T47D (cell line): ENCODE data around the gene PTK7.
"Not testable (repeated sequence)": the region's sequence is repeated elsewhere in the genome, so short reads cannot be mapped to it uniquely, and the experiment has no call there.

Source experiments
- DNase-seq, 2 experiments: peaks; one replicate each; pipeline versions ENCODE4 v3.0.0 to v3.0.0-alpha.2; 2011 to 2012; ENCODE audit warnings: low read depth in 1 of 2, low spot score in 1 of 2
- JUND ChIP-seq: IDR thresholded peaks from 2 replicates; pipeline ENCODE4 v1.6.1; 2012; ENCODE audit warnings: low read depth
- in situ Hi-C: cut with HindIII; loops from 2 replicates; pipeline ENCODE4 v1.10.0; 2016; ENCODE audit warnings: low sequenced_read_pairs, low pct_unique_long_range_greater_than_20kb

Gene PTK7

GRCh38 chr6:43138267-43138666 lies 62.2 kb downstream of the PTK7 start:
- no peak for DNase-seq
- in situ Hi-C loops = no loop called here
- TF ChIP-seq JUND = no peak

GRCh38 chr6:43139973-43140372 lies 63.9 kb downstream of the PTK7 start:
- DNase-seq, in situ Hi-C loops: not testable (repeated sequence)

- DNase-seq = no peak
- TF ChIP-seq JUND = no peak
Observed at GRCh38 chr6:43141644-43142043, 65.5 kb downstream of the PTK7 start.

GRCh38 chr6:43142101-43142500 lies 66.0 kb downstream of the PTK7 start:
- DNase-seq = no peak
- in situ Hi-C loops = no loop called here
- no peak for TF ChIP-seq JUND

More at GRCh38 chr6:43141644-43142043, 65.5 kb downstream of the PTK7 start:
- in situ Hi-C loops = no loop called here

GRCh38 chr6:43143235-43144128 lies 67.4 kb downstream of the PTK7 start:
- in situ Hi-C loops = no loop called here
- no peak for TF ChIP-seq JUND
- DNase-seq = peak; percentile 83 to 92

- in situ Hi-C loops = no loop called here
- DNase-seq = no peak
- TF ChIP-seq JUND = no peak
Observed at GRCh38 chr6:43144879-43145278, 68.8 kb downstream of the PTK7 start.

GRCh38 chr6:43146261-43146660 lies 70.1 kb downstream of the PTK7 start:
- no peak for DNase-seq
- no peak for TF ChIP-seq JUND
- in situ Hi-C loops = no loop called here

GRCh38 chr6:43146709-43147688 lies 70.9 kb downstream of the PTK7 start:
- in situ Hi-C loops = no loop called here
- TF ChIP-seq JUND = no peak
- DNase-seq = no peak

- DNase-seq = no peak
- no peak for TF ChIP-seq JUND
- in situ Hi-C loops = no loop called here
Observed at GRCh38 chr6:43147691-43148477, 71.8 kb downstream of the PTK7 start.

- in situ Hi-C loops = no loop called here
- DNase-seq = no peak
- TF ChIP-seq JUND = no peak
Observed at GRCh38 chr6:43149265-43149664, 73.2 kb downstream of the PTK7 start.

- no peak for DNase-seq
- in situ Hi-C loops = no loop called here
- no peak for TF ChIP-seq JUND
Observed at GRCh38 chr6:43150051-43150751, 74.1 kb downstream of the PTK7 start.

- in situ Hi-C loops = no loop called here
- no peak for DNase-seq
- no peak for TF ChIP-seq JUND
Observed at GRCh38 chr6:43159599-43159998, 83.5 kb downstream of the PTK7 start.
